Measurements from ENCODE around the gene PRKACA. TPM values are rescaled to one million over a fixed set of nuclear protein-coding genes. Genes with fewer than 3 reads are reported as not detected.

PRKACA gene
- total RNA-seq, 1 donor from 2014 or later, result 82.9 TPM

DNA sequence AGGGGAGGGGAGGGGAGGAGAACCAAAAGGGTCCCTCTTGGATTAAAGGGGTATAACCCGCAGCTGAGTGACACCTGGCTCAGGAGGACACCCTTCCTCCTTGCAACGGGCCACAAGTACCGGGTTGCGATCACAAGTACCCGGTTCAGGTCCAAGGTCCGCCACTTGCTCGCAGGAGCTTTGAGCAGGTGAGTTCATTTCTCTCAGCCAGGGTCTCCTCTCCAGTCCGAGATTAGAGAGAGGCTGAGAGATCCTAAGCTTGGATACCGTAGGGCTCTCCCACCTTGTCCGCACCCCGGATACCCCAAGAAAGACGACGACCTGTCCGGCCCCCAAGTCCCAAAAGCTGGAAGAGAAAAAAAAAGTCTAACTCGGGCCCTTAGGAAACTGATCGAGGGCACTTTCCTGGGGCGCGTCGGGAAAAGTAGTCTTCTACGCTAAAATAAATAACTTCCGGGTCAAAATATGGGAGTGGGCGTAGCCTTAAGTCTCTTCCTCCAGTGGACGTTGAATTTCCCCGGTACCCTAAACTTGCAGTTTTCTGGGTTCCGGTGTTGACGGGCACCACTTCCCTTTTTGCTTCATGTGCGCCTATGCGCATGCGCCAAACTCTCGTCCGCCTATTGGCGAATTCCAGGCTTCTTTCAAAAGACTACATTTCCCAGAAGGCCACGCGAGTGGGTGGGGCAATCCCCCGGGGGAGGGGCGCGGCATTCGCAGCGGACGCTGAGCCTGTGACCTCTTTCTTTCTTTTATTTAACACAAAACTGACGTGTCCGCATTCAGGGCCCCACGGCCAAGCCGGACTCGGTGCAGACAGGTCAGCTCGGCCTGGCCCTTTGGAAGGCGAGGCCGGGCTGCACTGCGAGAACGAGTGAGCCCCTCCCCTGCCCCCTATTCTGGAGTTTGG, 36.4 kb downstream of the PRKACA start:
- TF ChIP-seq, protein P1, sequence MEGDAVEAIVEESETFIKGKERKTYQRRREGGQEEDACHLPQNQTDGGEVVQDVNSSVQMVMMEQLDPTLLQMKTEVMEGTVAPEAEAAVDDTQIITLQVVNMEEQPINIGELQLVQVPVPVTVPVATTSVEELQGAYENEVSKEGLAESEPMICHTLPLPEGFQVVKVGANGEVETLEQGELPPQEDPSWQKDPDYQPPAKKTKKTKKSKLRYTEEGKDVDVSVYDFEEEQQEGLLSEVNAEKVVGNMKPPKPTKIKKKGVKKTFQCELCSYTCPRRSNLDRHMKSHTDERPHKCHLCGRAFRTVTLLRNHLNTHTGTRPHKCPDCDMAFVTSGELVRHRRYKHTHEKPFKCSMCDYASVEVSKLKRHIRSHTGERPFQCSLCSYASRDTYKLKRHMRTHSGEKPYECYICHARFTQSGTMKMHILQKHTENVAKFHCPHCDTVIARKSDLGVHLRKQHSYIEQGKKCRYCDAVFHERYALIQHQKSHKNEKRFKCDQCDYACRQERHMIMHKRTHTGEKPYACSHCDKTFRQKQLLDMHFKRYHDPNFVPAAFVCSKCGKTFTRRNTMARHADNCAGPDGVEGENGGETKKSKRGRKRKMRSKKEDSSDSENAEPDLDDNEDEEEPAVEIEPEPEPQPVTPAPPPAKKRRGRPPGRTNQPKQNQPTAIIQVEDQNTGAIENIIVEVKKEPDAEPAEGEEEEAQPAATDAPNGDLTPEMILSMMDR (IDR thresholded peaks at IDR 0.05; ENCODE audit: partially characterized antibody, unreplicated experiment), result no peak
- Mint-ChIP-seq H3K27me3 (ENCODE audit: unreplicated experiment) (peaks cover 4% of the 10 kb centered on the region), H3K36me3 (ENCODE audit: unreplicated experiment) (no peaks in the 10 kb centered on the region), H3K27ac (ENCODE audit: unreplicated experiment) (peak overlapping the region; percentile 98), H3K4me1 (ENCODE audit: low read depth, unreplicated experiment) (peaks cover 3% of the 10 kb centered on the region), H3K9me3 (ENCODE audit: unreplicated experiment) (peaks cover 7% of the 10 kb centered on the region), H3K4me3 (ENCODE audit: unreplicated experiment) (peak overlapping the region; percentile 95)
- DNase-seq, result peak; percentile 100

DNA sequence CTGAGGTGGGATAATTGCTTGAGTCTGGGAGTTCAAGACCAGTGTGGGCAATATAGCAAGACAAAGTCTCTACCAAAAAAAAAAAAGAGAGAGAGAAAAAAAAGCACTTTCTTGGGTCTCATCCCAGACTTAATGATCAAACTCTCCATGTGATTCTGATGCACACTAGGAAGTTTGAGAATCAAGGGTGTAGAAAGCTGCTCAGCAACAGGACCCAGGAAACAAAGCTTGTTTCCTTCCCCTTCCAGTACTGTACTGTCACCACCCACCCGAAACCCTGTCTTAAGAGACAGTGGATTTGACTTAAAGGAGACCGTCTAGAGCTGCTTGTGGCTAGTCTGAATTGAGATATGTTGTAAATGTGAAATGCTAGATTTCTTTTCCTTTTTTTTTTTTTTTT, 39.2 kb downstream of the PRKACA start:
- no peak overlapping the region for H3K27ac Mint-ChIP-seq (ENCODE audit: unreplicated experiment)
- peaks cover 8% of the 10 kb centered on the region for H3K9me3 Mint-ChIP-seq (ENCODE audit: unreplicated experiment)
- H3K27me3 Mint-ChIP-seq (ENCODE audit: unreplicated experiment), result peaks cover 12% of the 10 kb centered on the region
- DNase-seq, result no peak
- no peaks in the 10 kb centered on the region for H3K36me3 Mint-ChIP-seq (ENCODE audit: unreplicated experiment)
- no peak overlapping the region for H3K4me3 Mint-ChIP-seq (ENCODE audit: unreplicated experiment)
- peaks cover 3% of the 10 kb centered on the region for H3K4me1 Mint-ChIP-seq (ENCODE audit: low read depth, unreplicated experiment)
- TF ChIP-seq, protein P1 (IDR thresholded peaks at IDR 0.05; ENCODE audit: partially characterized antibody, unreplicated experiment), result no peak

- peak; percentile 50 for DNase-seq
- Mint-ChIP-seq H3K36me3 (ENCODE audit: unreplicated experiment) (no peaks in the 10 kb centered on the region), H3K4me3 (ENCODE audit: unreplicated experiment) (peak overlapping the region; percentile 97), H3K27ac (ENCODE audit: unreplicated experiment) (peak overlapping the region; percentile 75), H3K27me3 (ENCODE audit: unreplicated experiment) (peaks cover 12% of the 10 kb centered on the region), H3K4me1 (ENCODE audit: low read depth, unreplicated experiment) (no peaks in the 10 kb centered on the region), H3K9me3 (ENCODE audit: unreplicated experiment) (peaks cover 3% of the 10 kb centered on the region)
- TF ChIP-seq, protein P1 (IDR thresholded peaks at IDR 0.05; ENCODE audit: partially characterized antibody, unreplicated experiment), result no peak
These were observed 43.4 kb downstream of the PRKACA start for GRCh38 chr19:14073925-14074838.

GRCh38 chr19:14073261-14073924, 44.2 kb downstream of the PRKACA start:
- Mint-ChIP-seq H3K27me3 (ENCODE audit: unreplicated experiment) (peaks cover 12% of the 10 kb centered on the region), H3K9me3 (ENCODE audit: unreplicated experiment) (peaks cover 3% of the 10 kb centered on the region), H3K36me3 (ENCODE audit: unreplicated experiment) (no peaks in the 10 kb centered on the region), H3K27ac (ENCODE audit: unreplicated experiment) (no peak overlapping the region), H3K4me1 (ENCODE audit: low read depth, unreplicated experiment) (no peaks in the 10 kb centered on the region), H3K4me3 (ENCODE audit: unreplicated experiment) (peak overlapping the region; percentile 97)
- DNase-seq, result peak; percentile 81
- TF ChIP-seq, protein P1 (IDR thresholded peaks at IDR 0.05; ENCODE audit: partially characterized antibody, unreplicated experiment), result peak; percentile 35

Measured in glutamatergic neuron (in vitro differentiated cells).